ENCODE measurements around the gene SUSD4. TPM values are rescaled to one million over a fixed set of nuclear protein-coding genes. Genes with fewer than 3 reads are reported as not detected.
A peak's percentile ranks its signal among the peaks of the same experiment; 100 is the strongest.

The SUSD4 gene
- total and polyA plus RNA-seq, 3 donors from 2014 or later, result 13.9 to 17.7 (median 13.9) TPM

- Histone ChIP-seq H3K9me3 (no peaks in the 10 kb centered on the region), H3K27ac (peak overlapping the region in 1 of 2 donors; percentile 60), H3K4me3 (no peak overlapping the region), H3K36me3 (ENCODE audit: low read depth, missing control alignments) (no peaks in the 10 kb centered on the region), H3K4me1 (peaks cover 51% of the 10 kb centered on the region), H3K27me3 (no peaks in the 10 kb centered on the region)
- TF ChIP-seq POLR2A (IDR thresholded peaks at IDR 0.05), result no peak
- 81 to 94% methylated on average over 7 of the region's 7 CpGs for WGBS, 2 donors
- no peak for DNase-seq
- intact Hi-C loops (cut with DNase I; ENCODE audit: low total_unique reads), result no loop called here
These were observed 24.1 kb downstream of the SUSD4 start for GRCh38 chr1:223339861-223340260.

- TF ChIP-seq CTCF (IDR thresholded peaks at IDR 0.05), result no peak
- TF ChIP-seq POLR2A (IDR thresholded peaks at IDR 0.05), result no peak
- intact Hi-C loops (cut with DNase I; ENCODE audit: low total_unique reads), result no loop called here
- 75 to 77% methylated on average over 11 to 12 of the region's 12 CpGs for WGBS, 2 donors
These were observed 24.9 kb downstream of the SUSD4 start for GRCh38 chr1:223338811-223339746.

GRCh38 chr1:223337174-223337869 is 26.7 kb downstream of the SUSD4 start:
- 80 to 87% methylated on average over 6 of the region's 6 CpGs for WGBS, 2 donors
- Histone ChIP-seq H3K4me1 (peaks cover 29% of the 10 kb centered on the region), H3K27ac (no peak overlapping the region), H3K4me3 (no peak overlapping the region), H3K27me3 (no peaks in the 10 kb centered on the region), H3K9me3 (no peaks in the 10 kb centered on the region), H3K36me3 (ENCODE audit: low read depth, missing control alignments) (no peaks in the 10 kb centered on the region)
- no peak for TF ChIP-seq POLR2A (IDR thresholded peaks at IDR 0.05)
- TF ChIP-seq CTCF (IDR thresholded peaks at IDR 0.05), result no peak
- DNase-seq, result no peak
- intact Hi-C loops (cut with DNase I; ENCODE audit: low total_unique reads), result no loop called here

More at GRCh38 chr1:223338811-223339746, 24.9 kb downstream of the SUSD4 start:
- Histone ChIP-seq H3K27ac (no peak overlapping the region), H3K9me3 (no peaks in the 10 kb centered on the region), H3K4me1 (peaks cover 46% of the 10 kb centered on the region), H3K27me3 (no peaks in the 10 kb centered on the region), H3K4me3 (no peak overlapping the region), H3K36me3 (ENCODE audit: low read depth, missing control alignments) (no peaks in the 10 kb centered on the region)
- DNase-seq, result peak; percentile 41

- Histone ChIP-seq H3K27me3 (no peaks in the 10 kb centered on the region), H3K9me3 (no peaks in the 10 kb centered on the region), H3K27ac (no peak overlapping the region), H3K4me3 (no peak overlapping the region), H3K4me1 (peaks cover 17% of the 10 kb centered on the region), H3K36me3 (ENCODE audit: low read depth, missing control alignments) (no peaks in the 10 kb centered on the region)
- intact Hi-C loops (cut with DNase I; ENCODE audit: low total_unique reads), result no loop called here
- no peak for DNase-seq
- WGBS, 2 donors, result 94 to 97% methylated on average over 2 of the region's 2 CpGs
- TF ChIP-seq CTCF (IDR thresholded peaks at IDR 0.05) (no peak), POLR2A (IDR thresholded peaks at IDR 0.05) (no peak)
These were observed 29.8 kb downstream of the SUSD4 start for GRCh38 chr1:223334156-223334555.

- Histone ChIP-seq H3K4me1 (peaks cover 10% of the 10 kb centered on the region), H3K27me3 (no peaks in the 10 kb centered on the region), H3K9me3 (no peaks in the 10 kb centered on the region), H3K36me3 (ENCODE audit: low read depth, missing control alignments) (no peaks in the 10 kb centered on the region), H3K27ac (no peak overlapping the region), H3K4me3 (no peak overlapping the region)
- no peak for TF ChIP-seq CTCF (IDR thresholded peaks at IDR 0.05)
- TF ChIP-seq POLR2A (IDR thresholded peaks at IDR 0.05), result no peak
- no peak for DNase-seq
- 90 to 96% methylated on average over 7 of the region's 7 CpGs for WGBS, 2 donors
- intact Hi-C loops (cut with DNase I; ENCODE audit: low total_unique reads), result no loop called here
These were observed 31.0 kb downstream of the SUSD4 start for GRCh38 chr1:223332997-223333396.
